Large intestine (tissue), 3 donors: ENCODE data around the gene DISC1. TPM values are rescaled to one million over a fixed set of nuclear protein-coding genes. Genes with fewer than 3 reads are reported as not detected.

Experiments
- DNase-seq, 2 donors: peaks; one replicate each; pipeline versions ENCODE4 v3.0.0 to v3.0.0-alpha.2; 2013
- H3K27ac ChIP-seq: one replicate; pipeline ENCODE4 v1.5.1; 2013; ENCODE audit warnings: low read length
- H3K27me3 ChIP-seq: 2 replicates; pipeline ENCODE4 v1.6.1; 2013; ENCODE audit warnings: low read length; ENCODE audit not compliant: control insufficient read depth, insufficient read depth
- H3K36me3 ChIP-seq: 2 replicates; pipeline ENCODE4 v1.6.1; 2013; ENCODE audit warnings: low read length; ENCODE audit not compliant: control insufficient read depth, insufficient read depth
- H3K4me1 ChIP-seq: one replicate; pipeline ENCODE4 v1.6.1; 2013; ENCODE audit warnings: low read length; ENCODE audit not compliant: control insufficient read depth, insufficient read depth
- H3K4me3 ChIP-seq: one replicate; pipeline ENCODE4 v1.5.1; 2013; ENCODE audit warnings: low read length
- H3K9me3 ChIP-seq: one replicate; pipeline ENCODE4 v1.6.1; 2013; ENCODE audit warnings: mild to moderate bottlenecking, low read depth, low read length, moderate library complexity; ENCODE audit not compliant: control insufficient read depth
- WGBS: methylation state at CpG from one replicate; pipeline ENCODE4 v1.1.5; 2013; ENCODE audit warnings: low lambda C conversion rate; ENCODE audit not compliant: insufficient coverage; 5-methylcytosine and 5-hydroxymethylcytosine counted together
- polyA plus RNA-seq: library from polyadenylated mRNA; unstranded; fragments of 120-200 nt; gene quantifications from one replicate; pipeline ENCODE4 v1.2.1, GENCODE V29; 2013

Gene DISC1
- polyA plus RNA-seq, 1 donor: 2.4 TPM

GRCh38 chr1:231983588-231984193 is 357.1 kb downstream of the DISC1 start:
- H3K36me3 ChIP-seq: no peaks in the 10 kb centered on the region
- H3K4me3 ChIP-seq: no peak overlapping the region
- H3K9me3 ChIP-seq: no peaks in the 10 kb centered on the region
- no peak overlapping the region for H3K27ac ChIP-seq
- no CpG with 5 or more reads among the region's 4 CpGs for WGBS
- no peak for DNase-seq
- no peaks in the 10 kb centered on the region for H3K27me3 ChIP-seq
- H3K4me1 ChIP-seq: no peaks in the 10 kb centered on the region

GRCh38 chr1:231985296-231986023 is 358.9 kb downstream of the DISC1 start:
- DNase-seq: no peak
- no peak overlapping the region for H3K27ac ChIP-seq
- WGBS: 88% methylated on average over 1 of the region's 4 CpGs
- no peaks in the 10 kb centered on the region for H3K9me3 ChIP-seq
- no peaks in the 10 kb centered on the region for H3K36me3 ChIP-seq
- no peak overlapping the region for H3K4me3 ChIP-seq
- H3K27me3 ChIP-seq: no peaks in the 10 kb centered on the region
- H3K4me1 ChIP-seq: no peaks in the 10 kb centered on the region

- Histone ChIP-seq H3K4me1 (no peaks in the 10 kb centered on the region), H3K4me3 (no peak overlapping the region), H3K27me3 (no peaks in the 10 kb centered on the region), H3K27ac (no peak overlapping the region), H3K9me3 (no peaks in the 10 kb centered on the region), H3K36me3 (no peaks in the 10 kb centered on the region)
- no CpG with 5 or more reads among the region's 8 CpGs for WGBS
- DNase-seq: no peak
These were observed 360.2 kb downstream of the DISC1 start for GRCh38 chr1:231986631-231987336.

GRCh38 chr1:231990388-231990787 is 363.8 kb downstream of the DISC1 start:
- no peaks in the 10 kb centered on the region for H3K4me1 ChIP-seq
- no peak for DNase-seq
- no CpG with 5 or more reads among the region's 5 CpGs for WGBS
- H3K27me3 ChIP-seq: no peaks in the 10 kb centered on the region
- H3K27ac ChIP-seq: no peak overlapping the region
- H3K9me3 ChIP-seq: no peaks in the 10 kb centered on the region
- no peaks in the 10 kb centered on the region for H3K36me3 ChIP-seq
- no peak overlapping the region for H3K4me3 ChIP-seq

- Histone ChIP-seq H3K27ac (no peak overlapping the region), H3K4me3 (no peak overlapping the region), H3K4me1 (no peaks in the 10 kb centered on the region), H3K27me3 (no peaks in the 10 kb centered on the region), H3K9me3 (no peaks in the 10 kb centered on the region), H3K36me3 (no peaks in the 10 kb centered on the region)
- WGBS: no CpG with 5 or more reads among the region's 8 CpGs
- DNase-seq: no peak
These were observed 364.6 kb downstream of the DISC1 start for GRCh38 chr1:231991231-231991630.

GRCh38 chr1:231993968-231994455 is 367.4 kb downstream of the DISC1 start:
- no peaks in the 10 kb centered on the region for H3K27me3 ChIP-seq
- H3K27ac ChIP-seq: no peak overlapping the region
- H3K36me3 ChIP-seq: no peaks in the 10 kb centered on the region
- no peak overlapping the region for H3K4me3 ChIP-seq
- H3K4me1 ChIP-seq: no peaks in the 10 kb centered on the region
- no peak for DNase-seq
- no CpG with 5 or more reads among the region's 2 CpGs for WGBS
- H3K9me3 ChIP-seq: no peaks in the 10 kb centered on the region

- Histone ChIP-seq H3K36me3 (no peaks in the 10 kb centered on the region), H3K4me1 (no peaks in the 10 kb centered on the region), H3K9me3 (no peaks in the 10 kb centered on the region), H3K27ac (no peak overlapping the region), H3K27me3 (no peaks in the 10 kb centered on the region), H3K4me3 (no peak overlapping the region)
- no peak for DNase-seq
- WGBS: 100% methylated on average over 1 of the region's 2 CpGs
These were observed 372.2 kb downstream of the DISC1 start for GRCh38 chr1:231998791-231999190.

- H3K4me1 ChIP-seq: no peaks in the 10 kb centered on the region
- 100% methylated on average over 1 of the region's 1 CpG for WGBS
- no peak for DNase-seq
- H3K9me3 ChIP-seq: no peaks in the 10 kb centered on the region
- H3K4me3 ChIP-seq: no peak overlapping the region
- H3K27ac ChIP-seq: no peak overlapping the region
- no peaks in the 10 kb centered on the region for H3K27me3 ChIP-seq
- H3K36me3 ChIP-seq: no peaks in the 10 kb centered on the region
These were observed 378.7 kb downstream of the DISC1 start for GRCh38 chr1:232005300-232005699.

- no CpG with 5 or more reads among the region's 1 CpG for WGBS
- DNase-seq: no peak
- H3K4me3 ChIP-seq: no peak overlapping the region
- H3K36me3 ChIP-seq: no peaks in the 10 kb centered on the region
- H3K9me3 ChIP-seq: no peaks in the 10 kb centered on the region
- no peaks in the 10 kb centered on the region for H3K4me1 ChIP-seq
- no peaks in the 10 kb centered on the region for H3K27me3 ChIP-seq
- no peak overlapping the region for H3K27ac ChIP-seq
These were observed 383.2 kb downstream of the DISC1 start for GRCh38 chr1:232009741-232010140.

GRCh38 chr1:232011961-232012360 is 385.4 kb downstream of the DISC1 start:
- WGBS: 92% methylated on average over 2 of the region's 6 CpGs
- H3K4me1 ChIP-seq: no peaks in the 10 kb centered on the region
- no peaks in the 10 kb centered on the region for H3K36me3 ChIP-seq
- no peak overlapping the region for H3K4me3 ChIP-seq
- no peak for DNase-seq
- no peak overlapping the region for H3K27ac ChIP-seq
- no peaks in the 10 kb centered on the region for H3K9me3 ChIP-seq
- H3K27me3 ChIP-seq: no peaks in the 10 kb centered on the region
